ENCODE results near the gene TPRG1. TPM values are rescaled to one million over a fixed set of nuclear protein-coding genes. Genes with fewer than 3 reads are reported as not detected.

TPRG1 gene
- total and polyA plus RNA-seq, 2 donors (not counting 3 experiments of a cell fraction or from before 2014, with no cell fraction given), result 0.30 TPM; not detected in 1

GRCh38 chr3:189286916-189287315 is 115.1 kb downstream of the TPRG1 start:
- Histone ChIP-seq H3K4me3 (replicated peaks in 1 of 3; ENCODE audit: insufficient read depth in 1 of 3, low read depth in 1 of 3, low read length in 3 of 3) (no peak overlapping the region), H3K27ac (ENCODE audit: insufficient read depth, low read depth, low read length) (no peak overlapping the region), H3K27me3 (ENCODE audit: control insufficient read depth in 2 of 2, insufficient read depth in 2 of 2, low read length in 2 of 2) (no peaks in the 10 kb centered on the region), H3K9me3 (replicated peaks; ENCODE audit: control insufficient read depth, insufficient read depth, low read length) (no peaks in the 10 kb centered on the region), H3K4me1 (ENCODE audit: control insufficient read depth, extremely low read depth, insufficient read depth, low read length) (no peaks in the 10 kb centered on the region), H2AFZ (ENCODE audit: low read depth, low read length) (no peak overlapping the region), H4K20me1 (replicated peaks; ENCODE audit: control insufficient read depth, extremely low read depth, insufficient read depth, low read length) (peaks cover 2% of the 10 kb centered on the region), H3K79me2 (ENCODE audit: control insufficient read depth, insufficient read depth, low read length) (no peaks in the 10 kb centered on the region), H3K9ac (replicated peaks; ENCODE audit: extremely low read depth, insufficient read depth, low read length) (no peak overlapping the region), H3K9me1 (replicated peaks; ENCODE audit: control insufficient read depth, extremely low read depth, insufficient read depth, low read length) (no peaks in the 10 kb centered on the region), H3K36me3 (ENCODE audit: control insufficient read depth in 2 of 2, extremely low read depth in 1 of 2, insufficient read depth in 2 of 2, low read length in 2 of 2) (no peaks in the 10 kb centered on the region), H3K4me2 (ENCODE audit: insufficient read depth, low read length) (no peak overlapping the region)
- ChIA-PET POLR2A (no interaction called here), CTCF (interaction anchor here (1.0 kb wide), 1 partner anchor 10 kb away, joined by 3 read pairs; no protein-coding TSS in a partner anchor)
- BruUV-seq (replicated peaks), result no TSS peak
- dilution Hi-C loops (cut with MboI; ENCODE audit: extremely low pct_ligation_motif_present, low sequenced_read_pairs) (no loop called here), intact Hi-C loops (cut with micrococcal nuclease) (no loop called here)
- TF ChIP-seq CTCF (IDR thresholded peaks at IDR 0.05; ENCODE audit: extremely low read depth in 1 of 2, insufficient read depth in 1 of 2, low read depth in 1 of 2, low read length in 2 of 2) (no peak), MAX (IDR thresholded peaks at IDR 0.05; ENCODE audit: insufficient read depth, insufficient read length) (no peak), MYC (IDR thresholded peaks at IDR 0.05; ENCODE audit: low read depth, low read length) (no peak), GATA2 (IDR thresholded peaks at IDR 0.05; ENCODE audit: insufficient read depth, insufficient read length, low read depth, low read length) (no peak), FOS (IDR thresholded peaks at IDR 0.05; ENCODE audit: borderline replicate concordance, insufficient read depth, low read length) (no peak), POLR2AphosphoS5 (IDR thresholded peaks at IDR 0.05; ENCODE audit: insufficient read depth, low read depth, low read length) (no peak), POLR2A (IDR thresholded peaks at IDR 0.05; ENCODE audit: low read depth, low read length) (no peak), JUN (IDR thresholded peaks at IDR 0.05; ENCODE audit: borderline replicate concordance, insufficient read depth, insufficient read length, low read depth) (no peak), EZH2 (IDR thresholded peaks at IDR 0.05; ENCODE audit: borderline replicate concordance, low read depth, low read length, severe bottlenecking) (no peak)
- DNase-seq (ENCODE audit: low read depth, low spot score), result no peak
- no peak for FAIRE-seq

All from endothelial cell of umbilical vein (primary cell).